CD4-positive, alpha-beta T cell treated with Interleukin-1 beta for 1 hour (primary cell): ENCODE results near the gene MAGI2.
"Not testable (repeated sequence)": the region's sequence is repeated elsewhere in the genome, so short reads cannot be mapped to it uniquely, and the experiment has no call there.

Source experiments
- DNase-seq, 2 donors: peaks; one replicate each; pipeline ENCODE4 v3.0.0-alpha.2; 2020 to 2022

MAGI2 gene

GRCh38 chr7:78002021-78002420, 1451.4 kb downstream of the MAGI2 start:
- no peak for DNase-seq

- DNase-seq = not testable (repeated sequence)
Observed at GRCh38 chr7:77999168-77999567, 1454.3 kb downstream of the MAGI2 start.

GRCh38 chr7:77995717-77996116, 1457.8 kb downstream of the MAGI2 start:
- no peak for DNase-seq

- no peak for DNase-seq
Observed at GRCh38 chr7:77993838-77994237, 1459.6 kb downstream of the MAGI2 start.

- DNase-seq = no peak
Observed at GRCh38 chr7:77991656-77992055, 1461.8 kb downstream of the MAGI2 start.

- no peak for DNase-seq
Observed at GRCh38 chr7:77989981-77990566, 1463.4 kb downstream of the MAGI2 start.

- no peak for DNase-seq
Observed at GRCh38 chr7:77985974-77986339, 1467.5 kb downstream of the MAGI2 start.

- no peak for DNase-seq
Observed at GRCh38 chr7:77985232-77985973, 1468.1 kb downstream of the MAGI2 start.

- DNase-seq = no peak
Observed at GRCh38 chr7:77983973-77984372, 1469.5 kb downstream of the MAGI2 start.

- DNase-seq = no peak
Observed at GRCh38 chr7:77982926-77983550, 1470.4 kb downstream of the MAGI2 start.

- DNase-seq = no peak
Observed at GRCh38 chr7:77980087-77980713, 1473.3 kb downstream of the MAGI2 start.

GRCh38 chr7:77979219-77979618, 1474.2 kb downstream of the MAGI2 start:
- DNase-seq = no peak

- DNase-seq = no peak
Observed at GRCh38 chr7:77975672-77976480, 1477.6 kb downstream of the MAGI2 start.

- no peak for DNase-seq
Observed at GRCh38 chr7:77971726-77972125, 1481.7 kb downstream of the MAGI2 start.

GRCh38 chr7:77967429-77967828, 1486.0 kb downstream of the MAGI2 start:
- no peak for DNase-seq
